ENCODE measurements around the gene ERBIN. TPM values are rescaled to one million over a fixed set of nuclear protein-coding genes. Genes with fewer than 3 reads are reported as not detected.
"Not testable (repeated sequence)": the region's sequence is repeated elsewhere in the genome, so short reads cannot be mapped to it uniquely, and the experiment has no call there.

The ERBIN gene
- total RNA-seq, 2 donors from 2014 or later: 96.2 to 98.6 TPM

- Mint-ChIP-seq H3K4me1 (peaks cover 30% of the 10 kb centered on the region), H3K36me3 (ENCODE audit: low read depth) (peaks cover 9% of the 10 kb centered on the region), H3K27ac (peak overlapping the region; percentile 88), H3K27me3 (no peaks in the 10 kb centered on the region), H3K4me3 (no peak overlapping the region)
- H3K9me3 ChIP-seq (ENCODE audit: control insufficient read depth, low read length, poor library complexity, severe bottlenecking): no peaks in the 10 kb centered on the region
- DNase-seq (no peak), ATAC-seq (no peak)
Observed at GRCh38 chr5:66009277-66009676, 82.9 kb downstream of the ERBIN start.

- ATAC-seq (peak; percentile 88), DNase-seq (no peak)
- peak overlapping the region; percentile 88 for H3K27ac Mint-ChIP-seq
- peaks cover 2% of the 10 kb centered on the region for H3K36me3 Mint-ChIP-seq (ENCODE audit: low read depth)
- H3K4me3 Mint-ChIP-seq: no peak overlapping the region
- H3K4me1 Mint-ChIP-seq: peaks cover 28% of the 10 kb centered on the region
- H3K9me3 ChIP-seq (ENCODE audit: control insufficient read depth, low read length, poor library complexity, severe bottlenecking): no peaks in the 10 kb centered on the region
- no peaks in the 10 kb centered on the region for H3K27me3 Mint-ChIP-seq
Observed at GRCh38 chr5:66010476-66010875, 84.1 kb downstream of the ERBIN start.

- peaks cover 32% of the 10 kb centered on the region for H3K4me1 Mint-ChIP-seq
- no peak overlapping the region for H3K4me3 Mint-ChIP-seq
- no peaks in the 10 kb centered on the region for H3K27me3 Mint-ChIP-seq
- H3K36me3 Mint-ChIP-seq (ENCODE audit: low read depth): peaks cover 2% of the 10 kb centered on the region
- peak overlapping the region; percentile 88 for H3K27ac Mint-ChIP-seq
- no peak for DNase-seq
- H3K9me3 ChIP-seq (ENCODE audit: control insufficient read depth, low read length, poor library complexity, severe bottlenecking): no peaks in the 10 kb centered on the region
- no peak for ATAC-seq
Observed at GRCh38 chr5:66012271-66012670, 85.9 kb downstream of the ERBIN start.

- no peak overlapping the region for H3K27ac Mint-ChIP-seq
- ATAC-seq: no peak
- peaks cover 4% of the 10 kb centered on the region for H3K36me3 Mint-ChIP-seq (ENCODE audit: low read depth)
- H3K4me1 Mint-ChIP-seq: peaks cover 38% of the 10 kb centered on the region
- no peaks in the 10 kb centered on the region for H3K27me3 Mint-ChIP-seq
- no peak for DNase-seq
- no peaks in the 10 kb centered on the region for H3K9me3 ChIP-seq (ENCODE audit: control insufficient read depth, low read length, poor library complexity, severe bottlenecking)
- H3K4me3 Mint-ChIP-seq: no peak overlapping the region
Observed at GRCh38 chr5:66013397-66013796, 87.0 kb downstream of the ERBIN start.

- Mint-ChIP-seq H3K4me3 (no peak overlapping the region), H3K4me1 (peaks cover 35% of the 10 kb centered on the region), H3K27ac (peak overlapping the region; percentile 59), H3K36me3 (ENCODE audit: low read depth) (peaks cover 4% of the 10 kb centered on the region), H3K27me3 (no peaks in the 10 kb centered on the region)
- H3K9me3 ChIP-seq (ENCODE audit: control insufficient read depth, low read length, poor library complexity, severe bottlenecking): no peaks in the 10 kb centered on the region
- DNase-seq (no peak), ATAC-seq (no peak)
Observed at GRCh38 chr5:66013906-66014305, 87.5 kb downstream of the ERBIN start.

GRCh38 chr5:66015196-66015960 lies 89.0 kb downstream of the ERBIN start:
- no peaks in the 10 kb centered on the region for H3K9me3 ChIP-seq (ENCODE audit: control insufficient read depth, low read length, poor library complexity, severe bottlenecking)
- peaks cover 8% of the 10 kb centered on the region for H3K36me3 Mint-ChIP-seq (ENCODE audit: low read depth)
- no peak overlapping the region for H3K4me3 Mint-ChIP-seq
- peaks cover 24% of the 10 kb centered on the region for H3K4me1 Mint-ChIP-seq
- H3K27ac Mint-ChIP-seq: no peak overlapping the region
- ATAC-seq: no peak
- no peak for DNase-seq
- H3K27me3 Mint-ChIP-seq: no peaks in the 10 kb centered on the region

GRCh38 chr5:66021585-66021984 lies 95.2 kb downstream of the ERBIN start:
- Mint-ChIP-seq H3K36me3 (ENCODE audit: low read depth) (peaks cover 6% of the 10 kb centered on the region), H3K4me3 (no peak overlapping the region), H3K27me3 (no peaks in the 10 kb centered on the region), H3K4me1 (peaks cover 13% of the 10 kb centered on the region), H3K27ac (peak overlapping the region; percentile 27)
- ATAC-seq: no peak
- DNase-seq: no peak
- H3K9me3 ChIP-seq (ENCODE audit: control insufficient read depth, low read length, poor library complexity, severe bottlenecking): no peaks in the 10 kb centered on the region

GRCh38 chr5:66039296-66039695 lies 112.9 kb downstream of the ERBIN start:
- H3K36me3 Mint-ChIP-seq (ENCODE audit: low read depth): peaks cover 24% of the 10 kb centered on the region
- peaks cover 30% of the 10 kb centered on the region for H3K4me1 Mint-ChIP-seq
- no peaks in the 10 kb centered on the region for H3K9me3 ChIP-seq (ENCODE audit: control insufficient read depth, low read length, poor library complexity, severe bottlenecking)
- no peak for ATAC-seq
- H3K27me3 Mint-ChIP-seq: no peaks in the 10 kb centered on the region
- no peak for DNase-seq
- H3K4me3 Mint-ChIP-seq: no peak overlapping the region
- no peak overlapping the region for H3K27ac Mint-ChIP-seq

GRCh38 chr5:66039701-66040100 lies 113.3 kb downstream of the ERBIN start:
- Mint-ChIP-seq H3K4me3 (no peak overlapping the region), H3K27ac (peak overlapping the region; percentile 57), H3K27me3 (no peaks in the 10 kb centered on the region), H3K36me3 (ENCODE audit: low read depth) (peaks cover 24% of the 10 kb centered on the region), H3K4me1 (peaks cover 27% of the 10 kb centered on the region)
- DNase-seq (no peak), ATAC-seq (no peak)
- H3K9me3 ChIP-seq (ENCODE audit: control insufficient read depth, low read length, poor library complexity, severe bottlenecking): no peaks in the 10 kb centered on the region

GRCh38 chr5:66041627-66042026 lies 115.3 kb downstream of the ERBIN start:
- Mint-ChIP-seq H3K36me3 (ENCODE audit: low read depth) (peaks cover 17% of the 10 kb centered on the region), H3K4me3 (no peak overlapping the region), H3K27ac (peak overlapping the region; percentile 57), H3K4me1 (peaks cover 16% of the 10 kb centered on the region), H3K27me3 (no peaks in the 10 kb centered on the region)
- H3K9me3 ChIP-seq (ENCODE audit: control insufficient read depth, low read length, poor library complexity, severe bottlenecking): no peaks in the 10 kb centered on the region
- DNase-seq: no peak
- no peak for ATAC-seq

- Mint-ChIP-seq H3K4me1 (peaks cover 7% of the 10 kb centered on the region), H3K36me3 (ENCODE audit: low read depth) (peaks cover 17% of the 10 kb centered on the region)
Observed at GRCh38 chr5:66057239-66057638, 130.9 kb downstream of the ERBIN start.

GRCh38 chr5:66061320-66061719 lies 134.9 kb downstream of the ERBIN start:
- peaks cover 13% of the 10 kb centered on the region for H3K4me1 Mint-ChIP-seq
- ATAC-seq; H3K27ac Mint-ChIP-seq; H3K27me3 Mint-ChIP-seq; H3K4me3 Mint-ChIP-seq; H3K9me3 ChIP-seq (ENCODE audit: control insufficient read depth, low read length, poor library complexity, severe bottlenecking); H3K36me3 Mint-ChIP-seq (ENCODE audit: low read depth); DNase-seq: not testable (repeated sequence)

More at GRCh38 chr5:66057239-66057638, 130.9 kb downstream of the ERBIN start:
- H3K4me3 Mint-ChIP-seq: no peak overlapping the region
- no peak for DNase-seq
- no peaks in the 10 kb centered on the region for H3K27me3 Mint-ChIP-seq
- H3K27ac Mint-ChIP-seq: no peak overlapping the region
- no peaks in the 10 kb centered on the region for H3K9me3 ChIP-seq (ENCODE audit: control insufficient read depth, low read length, poor library complexity, severe bottlenecking)
- no peak for ATAC-seq

GRCh38 chr5:66063061-66063460 lies 136.7 kb downstream of the ERBIN start:
- H3K4me1 Mint-ChIP-seq: peaks cover 13% of the 10 kb centered on the region
- H3K9me3 ChIP-seq (ENCODE audit: control insufficient read depth, low read length, poor library complexity, severe bottlenecking); DNase-seq; H3K4me3 Mint-ChIP-seq; H3K36me3 Mint-ChIP-seq (ENCODE audit: low read depth); H3K27ac Mint-ChIP-seq; ATAC-seq; H3K27me3 Mint-ChIP-seq: not testable (repeated sequence)

- Mint-ChIP-seq H3K4me1 (peaks cover 11% of the 10 kb centered on the region), H3K27me3 (no peaks in the 10 kb centered on the region), H3K36me3 (ENCODE audit: low read depth) (peaks cover 7% of the 10 kb centered on the region), H3K27ac (no peak overlapping the region), H3K4me3 (no peak overlapping the region)
- ATAC-seq: no peak
- no peak for DNase-seq
- no peaks in the 10 kb centered on the region for H3K9me3 ChIP-seq (ENCODE audit: control insufficient read depth, low read length, poor library complexity, severe bottlenecking)
Observed at GRCh38 chr5:66066826-66067225, 140.5 kb downstream of the ERBIN start.
